ENCODE results near the gene SCFD2. TPM values are rescaled to one million over a fixed set of nuclear protein-coding genes. Genes with fewer than 3 reads are reported as not detected.

SCFD2 gene
- total and polyA plus RNA-seq, 2 donors (not counting 3 experiments of a cell fraction or from before 2014, with no cell fraction given) = 12.3 to 22.8 TPM

DNA sequence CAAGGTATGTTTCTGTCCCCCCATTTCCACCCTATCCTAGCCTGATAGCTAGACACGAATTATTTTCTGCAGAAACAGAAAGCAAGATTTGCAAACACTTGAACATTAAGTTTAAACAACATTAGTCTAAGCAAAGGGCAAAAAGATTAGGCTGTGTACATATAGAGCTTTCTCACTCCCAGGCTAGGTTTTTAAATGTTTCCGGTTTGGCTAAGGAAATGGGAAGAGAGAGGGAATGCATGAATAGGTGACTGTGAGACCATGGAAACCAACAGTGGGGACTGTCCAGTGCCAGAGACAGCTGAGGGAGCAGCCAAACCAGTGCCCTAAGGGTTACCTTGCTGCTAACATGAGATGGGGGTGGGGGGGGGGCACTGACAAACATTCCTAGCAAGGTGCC is 242.7 kb downstream of the SCFD2 start:
- Histone ChIP-seq H3K27ac (ENCODE audit: insufficient read depth, low read depth, low read length) (no peak overlapping the region), H3K4me2 (ENCODE audit: insufficient read depth, low read length) (no peak overlapping the region), H3K9me1 (replicated peaks; ENCODE audit: control insufficient read depth, extremely low read depth, insufficient read depth, low read length) (no peaks in the 10 kb centered on the region), H3K79me2 (ENCODE audit: control insufficient read depth, insufficient read depth, low read length) (no peaks in the 10 kb centered on the region), H4K20me1 (replicated peaks; ENCODE audit: control insufficient read depth, extremely low read depth, insufficient read depth, low read length) (no peaks in the 10 kb centered on the region), H3K36me3 (ENCODE audit: control insufficient read depth in 2 of 2, extremely low read depth in 1 of 2, insufficient read depth in 2 of 2, low read length in 2 of 2) (no peaks in the 10 kb centered on the region), H3K27me3 (ENCODE audit: control insufficient read depth in 2 of 2, insufficient read depth in 2 of 2, low read length in 2 of 2) (no peaks in the 10 kb centered on the region), H3K9ac (replicated peaks; ENCODE audit: extremely low read depth, insufficient read depth, low read length) (no peak overlapping the region), H2AFZ (ENCODE audit: low read depth, low read length) (no peak overlapping the region), H3K4me3 (replicated peaks in 1 of 3; ENCODE audit: insufficient read depth in 1 of 3, low read depth in 1 of 3, low read length in 3 of 3) (no peak overlapping the region), H3K9me3 (replicated peaks; ENCODE audit: control insufficient read depth, insufficient read depth, low read length) (no peaks in the 10 kb centered on the region), H3K4me1 (ENCODE audit: control insufficient read depth, extremely low read depth, insufficient read depth, low read length) (no peaks in the 10 kb centered on the region)
- ChIA-PET CTCF (no interaction called here), POLR2A (no interaction called here)
- DNase-seq (ENCODE audit: low read depth, low spot score) (no peak), FAIRE-seq (no peak)
- no TSS peak for BruUV-seq (replicated peaks)
- TF ChIP-seq EZH2 (IDR thresholded peaks at IDR 0.05; ENCODE audit: borderline replicate concordance, low read depth, low read length, severe bottlenecking) (no peak), FOS (IDR thresholded peaks at IDR 0.05; ENCODE audit: borderline replicate concordance, insufficient read depth, low read length) (no peak), GATA2 (IDR thresholded peaks at IDR 0.05; ENCODE audit: insufficient read depth, insufficient read length, low read depth, low read length) (no peak), POLR2A (IDR thresholded peaks at IDR 0.05; ENCODE audit: low read depth, low read length) (no peak), POLR2AphosphoS5 (IDR thresholded peaks at IDR 0.05; ENCODE audit: insufficient read depth, low read depth, low read length) (no peak), JUN (IDR thresholded peaks at IDR 0.05; ENCODE audit: borderline replicate concordance, insufficient read depth, insufficient read length, low read depth) (no peak), MYC (IDR thresholded peaks at IDR 0.05; ENCODE audit: low read depth, low read length) (no peak)
- TF ChIP-seq, protein P1, sequence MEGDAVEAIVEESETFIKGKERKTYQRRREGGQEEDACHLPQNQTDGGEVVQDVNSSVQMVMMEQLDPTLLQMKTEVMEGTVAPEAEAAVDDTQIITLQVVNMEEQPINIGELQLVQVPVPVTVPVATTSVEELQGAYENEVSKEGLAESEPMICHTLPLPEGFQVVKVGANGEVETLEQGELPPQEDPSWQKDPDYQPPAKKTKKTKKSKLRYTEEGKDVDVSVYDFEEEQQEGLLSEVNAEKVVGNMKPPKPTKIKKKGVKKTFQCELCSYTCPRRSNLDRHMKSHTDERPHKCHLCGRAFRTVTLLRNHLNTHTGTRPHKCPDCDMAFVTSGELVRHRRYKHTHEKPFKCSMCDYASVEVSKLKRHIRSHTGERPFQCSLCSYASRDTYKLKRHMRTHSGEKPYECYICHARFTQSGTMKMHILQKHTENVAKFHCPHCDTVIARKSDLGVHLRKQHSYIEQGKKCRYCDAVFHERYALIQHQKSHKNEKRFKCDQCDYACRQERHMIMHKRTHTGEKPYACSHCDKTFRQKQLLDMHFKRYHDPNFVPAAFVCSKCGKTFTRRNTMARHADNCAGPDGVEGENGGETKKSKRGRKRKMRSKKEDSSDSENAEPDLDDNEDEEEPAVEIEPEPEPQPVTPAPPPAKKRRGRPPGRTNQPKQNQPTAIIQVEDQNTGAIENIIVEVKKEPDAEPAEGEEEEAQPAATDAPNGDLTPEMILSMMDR (IDR thresholded peaks at IDR 0.05; ENCODE audit: extremely low read depth in 1 of 2, insufficient read depth in 1 of 2, low read depth in 1 of 2, low read length in 2 of 2) = no peak
- TF ChIP-seq, protein P2, sequence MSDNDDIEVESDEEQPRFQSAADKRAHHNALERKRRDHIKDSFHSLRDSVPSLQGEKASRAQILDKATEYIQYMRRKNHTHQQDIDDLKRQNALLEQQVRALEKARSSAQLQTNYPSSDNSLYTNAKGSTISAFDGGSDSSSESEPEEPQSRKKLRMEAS (IDR thresholded peaks at IDR 0.05; ENCODE audit: insufficient read depth, insufficient read length) = no peak
- intact Hi-C loops (cut with micrococcal nuclease) = no loop called here
- dilution Hi-C loops (cut with MboI; ENCODE audit: extremely low pct_ligation_motif_present, low sequenced_read_pairs) = no loop called here
